ENCODE measurements around the gene ZNF738.

DNA sequence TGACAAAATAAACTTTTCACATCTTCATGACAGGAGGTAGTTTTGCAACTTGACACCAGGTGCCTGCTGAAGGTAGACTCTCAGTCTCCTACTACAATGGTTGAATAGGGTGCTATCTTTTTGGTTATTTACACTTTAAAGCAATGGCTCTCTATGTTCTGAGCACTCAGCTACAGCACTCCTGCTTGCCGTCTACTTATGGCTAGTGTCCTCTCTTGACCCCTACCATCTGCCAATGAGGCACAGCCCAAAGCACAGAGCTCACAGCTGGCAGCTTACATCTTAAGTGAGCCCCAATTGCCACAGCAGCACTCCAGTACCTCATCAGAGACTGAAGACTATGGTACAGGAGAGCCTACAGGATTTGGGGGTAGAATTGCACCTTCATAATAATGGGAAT lies 41.0 kb upstream of the ZNF738 start:
- TF ChIP-seq, protein P1, sequence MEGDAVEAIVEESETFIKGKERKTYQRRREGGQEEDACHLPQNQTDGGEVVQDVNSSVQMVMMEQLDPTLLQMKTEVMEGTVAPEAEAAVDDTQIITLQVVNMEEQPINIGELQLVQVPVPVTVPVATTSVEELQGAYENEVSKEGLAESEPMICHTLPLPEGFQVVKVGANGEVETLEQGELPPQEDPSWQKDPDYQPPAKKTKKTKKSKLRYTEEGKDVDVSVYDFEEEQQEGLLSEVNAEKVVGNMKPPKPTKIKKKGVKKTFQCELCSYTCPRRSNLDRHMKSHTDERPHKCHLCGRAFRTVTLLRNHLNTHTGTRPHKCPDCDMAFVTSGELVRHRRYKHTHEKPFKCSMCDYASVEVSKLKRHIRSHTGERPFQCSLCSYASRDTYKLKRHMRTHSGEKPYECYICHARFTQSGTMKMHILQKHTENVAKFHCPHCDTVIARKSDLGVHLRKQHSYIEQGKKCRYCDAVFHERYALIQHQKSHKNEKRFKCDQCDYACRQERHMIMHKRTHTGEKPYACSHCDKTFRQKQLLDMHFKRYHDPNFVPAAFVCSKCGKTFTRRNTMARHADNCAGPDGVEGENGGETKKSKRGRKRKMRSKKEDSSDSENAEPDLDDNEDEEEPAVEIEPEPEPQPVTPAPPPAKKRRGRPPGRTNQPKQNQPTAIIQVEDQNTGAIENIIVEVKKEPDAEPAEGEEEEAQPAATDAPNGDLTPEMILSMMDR (IDR thresholded peaks at IDR 0.05), result no peak
- no peak for TF ChIP-seq MAX (IDR thresholded peaks at IDR 0.05; ENCODE audit: low read depth)
- TF ChIP-seq TCF12 (IDR thresholded peaks at IDR 0.05), result no peak
- no peak for TF ChIP-seq POLR2AphosphoS5 (IDR thresholded peaks at IDR 0.05; ENCODE audit: low read depth, low read length)
